CD4-positive, alpha-beta T cell treated with Interleukin-17A for 4 hours (primary cell): Measurements from ENCODE around the gene ALMS1.
"Not testable (repeated sequence)": the region's sequence is repeated elsewhere in the genome, so short reads cannot be mapped to it uniquely, and the experiment has no call there.

Experiments
- DNase-seq: peaks from one replicate; pipeline ENCODE4 v3.0.0-alpha.2; 2020; ENCODE audit warnings: mixed read lengths

Gene ALMS1

DNA sequence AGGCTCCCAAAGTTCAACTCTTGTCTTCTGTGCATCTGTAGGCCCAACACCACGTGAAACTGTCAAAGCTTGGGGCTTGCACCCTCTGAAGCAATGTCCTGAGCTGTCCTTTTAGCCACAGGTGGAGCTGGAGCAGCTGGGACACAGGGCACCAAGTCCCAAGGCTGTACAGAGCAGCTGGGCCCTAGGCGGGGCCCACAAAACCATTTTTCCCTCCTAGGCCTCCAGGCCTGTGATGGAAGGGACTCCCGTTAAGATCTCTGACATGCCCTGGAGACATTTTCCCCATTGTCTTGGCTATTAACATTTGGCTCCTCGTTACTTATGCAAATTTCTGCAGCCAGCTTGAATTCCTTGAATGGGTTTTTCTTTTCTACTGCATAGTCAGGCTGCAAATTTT, 145.1 kb downstream of the ALMS1 start:
- not testable (repeated sequence) for DNase-seq

DNA sequence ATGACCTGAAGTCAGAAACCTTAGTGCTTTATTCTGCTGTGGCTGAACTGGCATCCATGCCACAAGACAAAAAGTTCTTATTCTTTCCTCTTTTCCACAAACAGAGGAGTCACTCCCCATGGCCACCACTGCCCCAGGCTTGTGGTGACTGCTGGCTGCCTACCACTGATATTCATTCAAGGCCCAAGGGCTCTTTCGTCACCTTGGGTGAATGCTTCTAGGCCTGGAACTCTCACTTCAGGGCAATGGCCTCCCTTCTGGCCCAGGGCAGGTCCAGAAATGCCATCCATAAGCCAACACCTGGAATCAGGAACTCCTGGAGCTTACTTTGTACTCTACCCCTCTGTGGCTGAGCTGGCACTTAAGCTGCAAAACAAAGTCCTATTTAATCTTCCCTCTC, 146.7 kb downstream of the ALMS1 start:
- no peak for DNase-seq

DNA sequence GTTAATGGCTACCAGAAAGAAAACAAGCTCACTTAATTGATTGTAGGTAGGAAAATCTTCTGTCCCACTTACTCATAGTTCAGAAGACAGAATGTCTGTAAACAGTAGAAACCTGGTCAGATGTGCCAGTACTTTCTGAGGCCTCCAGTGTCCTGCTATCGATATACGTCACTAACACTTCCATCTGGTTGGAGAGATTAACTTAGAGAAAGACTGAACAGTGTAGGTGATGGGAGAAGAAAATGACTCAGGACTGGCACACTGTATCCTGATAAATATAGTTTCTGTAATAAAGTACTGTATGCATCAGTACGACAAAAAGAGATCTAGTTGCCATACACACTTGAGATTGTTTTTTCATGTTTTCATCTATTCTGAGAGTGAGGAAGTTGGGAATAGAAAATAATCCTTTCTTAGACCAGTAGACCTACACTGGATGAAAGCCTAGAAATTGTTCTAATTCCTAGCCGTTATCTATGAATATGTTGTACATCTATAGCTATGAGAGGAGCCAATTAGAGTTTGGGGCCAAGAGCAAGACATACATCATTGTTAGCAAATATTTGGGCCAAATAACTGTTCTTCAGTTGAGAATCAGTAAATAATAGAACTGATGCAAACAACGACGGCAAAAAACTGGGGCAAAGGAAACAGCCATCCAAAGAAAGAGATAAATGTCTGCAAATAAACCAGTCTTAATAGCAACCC, 150.7 kb downstream of the ALMS1 start:
- no peak for DNase-seq

DNA sequence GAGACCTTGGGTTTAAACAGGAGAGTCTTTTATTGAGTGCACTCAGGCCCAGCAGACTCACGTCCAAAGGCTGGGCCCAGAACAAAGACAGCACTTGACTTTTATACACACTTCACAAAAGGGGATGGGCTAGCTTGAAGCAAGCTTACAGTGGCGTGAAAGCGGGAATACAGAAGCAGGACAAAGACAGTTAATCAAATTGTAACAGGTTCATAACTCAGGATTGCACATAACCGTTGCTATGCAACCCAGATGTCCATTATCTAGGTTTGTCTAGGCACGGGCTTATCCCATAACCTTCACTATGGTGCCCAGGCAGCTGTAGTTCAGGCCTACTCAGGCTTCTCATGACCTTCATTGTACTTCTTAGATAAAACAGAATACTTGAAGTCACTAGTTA, 175.2 kb downstream of the ALMS1 start:
- DNase-seq, result not testable (repeated sequence)

DNA sequence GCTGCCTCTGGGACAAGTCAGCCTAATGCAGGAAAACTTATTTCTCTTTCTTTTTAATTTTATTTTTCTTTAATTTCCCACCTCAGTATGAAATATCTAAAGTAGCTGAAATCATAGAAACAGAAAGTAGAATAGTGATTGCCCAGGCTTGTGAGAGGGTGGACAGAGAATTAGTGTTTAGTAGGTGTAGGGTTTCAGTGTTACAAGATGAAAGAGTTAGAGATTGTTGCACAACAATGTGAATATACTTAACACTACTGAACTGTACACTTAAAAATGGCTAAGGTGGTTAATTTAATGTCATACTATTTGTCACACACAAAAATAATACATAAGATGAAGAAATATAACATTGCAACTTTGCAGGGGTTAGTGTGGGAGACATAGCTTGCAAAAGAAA, 175.8 kb downstream of the ALMS1 start:
- no peak for DNase-seq

DNA sequence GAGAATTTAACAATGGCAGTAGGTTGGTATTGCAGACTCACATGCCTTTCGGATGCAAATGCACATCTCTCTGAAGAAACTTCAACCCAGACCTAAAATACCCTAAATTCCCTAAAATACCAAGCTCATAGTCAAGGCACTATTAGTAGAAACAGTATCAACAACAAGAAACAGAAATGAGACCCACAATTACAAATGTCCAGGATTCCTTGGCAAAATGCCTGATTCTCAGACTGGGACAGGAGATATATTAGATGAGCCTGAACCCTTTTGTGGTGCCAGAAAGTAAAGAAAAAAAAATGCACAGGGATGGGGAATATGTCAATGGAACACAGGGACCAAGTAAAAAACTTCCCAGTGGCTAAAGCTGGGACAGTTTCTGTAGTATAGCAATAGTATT, 179.3 kb downstream of the ALMS1 start:
- no peak for DNase-seq

DNA sequence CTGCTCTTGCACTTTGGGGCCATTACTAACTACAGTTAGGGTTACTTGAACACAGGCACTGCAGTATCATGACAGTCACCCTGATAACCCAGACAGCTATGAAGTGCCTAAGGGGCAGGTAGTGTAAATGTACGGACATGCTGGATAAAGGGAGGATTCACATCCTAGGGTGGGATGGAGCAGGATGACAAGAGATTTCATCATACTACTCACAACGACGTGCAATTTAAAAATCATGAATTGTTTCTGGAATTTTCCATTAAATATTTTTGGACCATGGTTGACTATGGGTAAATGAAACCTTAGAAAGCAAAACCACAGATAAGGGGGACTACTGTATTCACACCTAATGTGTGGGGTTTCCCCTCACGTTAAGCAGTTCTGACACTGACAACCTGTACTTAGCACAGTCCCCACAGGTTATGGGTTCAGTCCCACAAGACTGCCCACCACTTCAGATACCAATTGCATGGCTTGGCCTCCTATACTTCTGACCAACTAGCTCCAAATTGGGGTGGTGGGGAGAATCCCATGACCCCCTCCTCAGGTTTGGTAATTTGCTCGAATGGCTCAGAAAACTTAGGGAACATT, 180.7 kb downstream of the ALMS1 start:
- no peak for DNase-seq

DNA sequence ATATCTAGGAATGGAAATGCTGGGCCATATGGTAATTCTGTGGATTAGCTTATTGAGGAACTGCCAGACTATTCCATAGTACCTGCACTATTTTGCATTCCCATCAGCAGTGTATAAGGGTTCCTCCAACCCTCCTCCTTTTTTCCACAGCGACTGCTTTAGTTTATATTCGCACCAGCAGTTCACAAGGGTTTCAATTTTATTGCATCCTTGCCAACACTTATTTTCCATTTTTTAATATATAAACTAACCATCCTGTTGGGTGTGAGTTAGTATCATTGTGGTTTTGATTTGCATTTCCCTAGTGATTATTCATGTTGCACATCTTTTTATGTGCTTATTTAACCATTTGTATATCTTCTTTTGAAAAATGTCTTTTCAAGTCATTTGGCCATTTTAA, 189.6 kb downstream of the ALMS1 start:
- DNase-seq, result no peak

DNA sequence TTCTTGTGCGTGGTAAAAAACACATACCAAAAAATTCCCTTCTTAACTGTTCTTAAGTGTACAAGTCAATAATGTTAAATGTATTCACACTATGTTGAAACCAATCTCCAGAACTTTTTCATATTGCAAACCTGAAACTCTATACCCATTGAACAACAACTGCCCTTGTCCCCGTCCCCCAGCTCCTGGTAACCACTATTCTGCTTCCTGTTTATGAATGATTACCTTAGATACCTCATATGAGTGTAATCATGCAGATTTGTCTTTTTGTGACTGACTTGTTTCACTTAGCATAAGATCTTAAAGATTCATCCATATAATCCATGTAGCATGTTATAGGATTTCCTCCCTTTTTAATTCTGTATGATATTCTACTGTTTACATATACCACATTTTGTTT, 196.7 kb downstream of the ALMS1 start:
- DNase-seq, result no peak

DNA sequence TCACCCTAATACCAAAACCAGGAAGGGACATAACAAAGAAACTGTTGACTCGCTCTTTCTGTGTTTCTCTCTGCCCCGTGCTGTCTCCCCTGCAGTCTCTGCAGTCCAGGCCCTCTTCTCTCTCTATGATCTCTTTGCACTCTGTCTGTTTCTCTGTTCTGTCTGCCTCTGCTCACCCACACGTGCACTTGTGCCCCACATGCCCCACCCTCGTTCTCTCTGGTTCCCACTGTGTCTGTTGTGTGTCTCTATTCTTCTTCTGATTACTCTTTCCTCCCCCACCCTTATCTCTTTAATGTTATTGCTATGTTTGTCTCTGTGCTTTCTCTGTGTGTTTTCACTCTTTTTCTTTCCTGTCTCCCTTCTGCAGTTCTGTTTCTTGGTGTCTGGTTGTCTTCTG, 202.5 kb downstream of the ALMS1 start:
- no peak for DNase-seq

DNA sequence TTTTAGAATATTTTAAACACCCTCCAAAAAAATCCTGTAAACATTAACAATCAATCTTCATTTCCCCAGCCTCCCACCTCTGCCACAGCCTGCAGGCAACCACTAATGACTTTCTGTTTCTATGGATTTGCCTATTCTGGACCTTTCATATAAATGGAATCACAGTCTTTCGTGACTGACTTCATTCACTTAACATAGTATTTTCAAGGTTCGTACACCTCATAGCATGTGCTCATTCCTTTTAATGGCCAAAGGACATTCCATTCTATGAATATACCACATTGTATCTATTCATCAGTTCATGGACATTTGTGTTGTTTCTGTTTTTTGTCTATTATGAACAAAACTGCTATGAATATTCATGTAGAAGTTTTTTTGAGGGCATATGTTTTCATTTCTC, 208.0 kb downstream of the ALMS1 start:
- no peak for DNase-seq

DNA sequence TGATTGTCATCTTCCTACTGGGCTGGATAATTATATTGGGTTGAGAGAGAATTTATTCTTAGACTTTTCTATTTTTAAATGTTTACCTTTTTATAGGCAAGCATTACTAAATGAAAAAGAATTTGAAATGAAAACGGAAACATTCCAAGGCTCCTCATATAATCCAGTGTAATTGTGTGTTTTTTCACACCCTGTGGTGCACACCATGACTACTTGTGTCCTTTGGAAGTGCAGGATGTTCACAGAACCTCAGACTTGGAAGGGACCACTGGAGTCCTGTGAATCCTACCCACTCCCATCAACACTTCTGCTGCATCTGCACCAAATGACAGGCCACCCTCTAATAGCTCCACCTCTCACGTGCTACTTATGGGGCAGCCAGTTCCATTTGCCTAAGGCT, 208.6 kb downstream of the ALMS1 start:
- no peak for DNase-seq

DNA sequence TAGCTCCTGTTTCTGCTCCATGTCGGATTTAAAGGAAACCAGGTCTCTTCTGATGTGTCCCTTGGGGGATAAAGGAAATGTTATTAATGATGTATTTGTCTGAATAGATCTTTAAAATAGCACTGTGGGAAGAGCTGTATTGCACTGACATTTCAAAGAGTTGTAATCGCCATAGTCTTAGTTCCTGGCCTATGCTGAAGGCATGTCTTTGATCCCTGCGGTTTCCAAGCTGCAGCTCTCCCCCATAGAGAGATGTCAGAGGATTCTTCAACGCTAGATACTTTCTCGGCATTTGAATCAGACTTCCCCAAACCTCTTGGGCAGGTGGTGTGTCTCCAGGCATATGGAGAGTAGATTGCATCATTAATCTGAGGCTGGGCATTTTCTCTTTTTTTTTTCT, 216.1 kb downstream of the ALMS1 start:
- DNase-seq, result no peak

DNA sequence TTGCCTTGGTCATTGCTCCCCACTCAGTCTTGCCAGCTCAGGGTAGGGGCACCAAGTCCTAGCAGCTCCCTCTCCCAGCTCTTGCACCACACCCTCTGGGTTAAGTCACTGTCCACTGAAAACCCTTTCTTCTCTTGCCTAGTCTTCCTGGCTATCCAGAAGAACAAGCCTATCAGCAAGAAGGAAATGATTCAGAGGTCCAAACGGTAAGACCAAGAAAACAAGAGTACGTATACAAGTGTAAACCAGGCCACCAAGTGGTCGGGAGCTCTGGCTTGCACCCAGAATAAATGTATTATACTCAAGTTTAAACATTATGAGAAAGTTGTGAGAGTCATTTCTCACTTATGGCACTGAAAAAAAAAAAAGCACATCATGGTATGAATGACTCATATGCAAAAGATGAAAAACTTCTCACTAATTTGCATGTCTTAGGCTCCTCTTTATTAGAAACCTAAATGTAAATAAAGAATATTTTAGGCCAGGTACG, 217.5 kb downstream of the ALMS1 start:
- DNase-seq, result not testable (repeated sequence)

DNA sequence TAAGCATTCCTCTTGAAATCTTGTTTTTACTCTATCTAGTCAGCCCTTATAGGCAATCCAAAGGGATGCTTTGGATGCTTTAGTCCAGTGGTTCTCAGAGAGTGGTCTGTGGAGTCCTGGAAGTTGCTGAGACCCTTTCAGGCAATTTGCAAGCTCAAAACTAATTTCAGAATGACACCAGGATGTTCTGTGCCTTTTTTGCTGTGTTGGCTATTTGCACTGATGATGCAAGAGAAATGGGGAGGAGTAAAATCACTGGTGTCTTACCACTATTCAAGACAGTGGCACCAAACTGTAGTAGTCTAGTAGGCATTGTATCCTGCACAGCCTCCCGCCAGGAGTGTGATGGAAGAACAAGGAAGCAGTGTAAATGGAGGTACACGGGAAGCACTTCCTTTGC, 219.0 kb downstream of the ALMS1 start:
- not testable (repeated sequence) for DNase-seq

DNA sequence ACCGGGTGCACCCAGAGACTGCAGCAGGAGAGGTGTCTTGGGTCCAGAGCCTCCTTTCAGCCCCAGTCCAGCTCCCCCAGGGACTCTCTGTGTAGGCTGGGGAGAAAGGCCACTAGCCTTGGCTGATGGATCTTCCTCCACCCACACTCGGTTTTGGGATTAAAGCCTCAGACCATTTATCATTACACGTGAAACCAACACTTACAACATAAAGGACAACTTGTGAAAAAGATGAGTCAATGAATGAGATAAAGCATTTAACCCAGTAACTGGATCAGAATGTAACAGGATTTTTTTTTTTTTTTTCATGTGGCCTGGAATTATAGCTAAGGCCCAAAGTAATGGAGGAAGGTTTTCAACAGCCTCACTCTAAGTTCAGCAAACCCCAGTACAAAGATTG, 224.5 kb downstream of the ALMS1 start:
- no peak for DNase-seq

DNA sequence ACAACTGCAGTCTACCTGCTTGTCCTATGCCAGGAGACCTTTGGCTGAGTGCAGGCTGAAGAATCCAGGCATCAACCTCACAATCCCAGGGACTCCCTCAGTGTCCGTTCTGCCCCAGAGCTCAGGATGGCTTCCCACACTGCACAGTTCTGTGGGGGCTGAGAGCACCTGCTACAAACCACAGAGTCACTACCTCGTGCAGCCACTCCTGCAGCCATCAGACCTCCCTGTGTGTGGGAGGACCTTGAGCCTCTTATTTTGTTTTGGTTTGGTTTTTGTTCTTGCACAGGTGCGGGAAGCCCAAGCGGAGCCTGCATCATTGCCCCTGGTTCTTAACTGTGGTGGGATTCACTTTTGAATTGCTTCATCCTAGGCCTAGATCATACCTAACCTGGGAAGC, 225.6 kb downstream of the ALMS1 start:
- no peak for DNase-seq

DNA sequence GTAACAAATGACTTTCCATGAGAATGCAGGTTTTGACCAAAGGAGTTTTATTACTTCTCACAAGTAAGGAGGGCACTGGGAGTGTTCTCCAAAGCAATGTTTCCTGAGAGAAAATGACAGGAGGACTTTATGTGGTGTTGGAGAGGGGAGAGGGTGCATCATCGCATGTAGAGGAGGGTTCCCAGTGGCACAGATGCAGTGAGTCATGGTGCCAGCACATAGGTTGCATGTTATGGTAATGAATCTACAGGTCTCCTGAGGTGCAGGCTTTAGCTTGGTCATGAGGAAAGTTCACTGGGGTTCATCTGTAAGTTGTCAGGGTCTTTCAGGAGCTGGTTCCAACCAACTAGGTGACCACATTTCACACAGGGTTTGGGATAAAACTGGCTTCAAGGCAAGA, 226.2 kb downstream of the ALMS1 start:
- no peak for DNase-seq

DNA sequence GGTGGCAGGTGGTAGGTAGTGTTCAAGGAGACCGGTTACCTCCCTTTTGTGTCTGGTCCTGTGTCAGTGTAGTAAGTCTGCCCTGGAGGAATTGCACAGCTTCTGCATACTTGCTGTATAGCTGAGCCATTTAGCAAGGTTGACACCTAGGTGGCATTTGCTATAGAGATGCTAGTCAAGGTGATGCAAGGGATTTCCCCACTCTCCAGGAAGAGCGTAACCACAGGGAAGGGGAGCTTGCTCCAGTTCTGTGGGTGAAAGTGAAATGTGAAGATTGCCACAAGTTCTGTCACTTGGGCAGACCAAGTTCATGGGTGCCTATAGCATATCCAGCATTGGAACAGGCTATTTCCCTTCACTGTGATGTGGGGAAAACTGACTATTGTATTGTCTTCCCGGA, 228.5 kb downstream of the ALMS1 start:
- DNase-seq, result no peak

DNA sequence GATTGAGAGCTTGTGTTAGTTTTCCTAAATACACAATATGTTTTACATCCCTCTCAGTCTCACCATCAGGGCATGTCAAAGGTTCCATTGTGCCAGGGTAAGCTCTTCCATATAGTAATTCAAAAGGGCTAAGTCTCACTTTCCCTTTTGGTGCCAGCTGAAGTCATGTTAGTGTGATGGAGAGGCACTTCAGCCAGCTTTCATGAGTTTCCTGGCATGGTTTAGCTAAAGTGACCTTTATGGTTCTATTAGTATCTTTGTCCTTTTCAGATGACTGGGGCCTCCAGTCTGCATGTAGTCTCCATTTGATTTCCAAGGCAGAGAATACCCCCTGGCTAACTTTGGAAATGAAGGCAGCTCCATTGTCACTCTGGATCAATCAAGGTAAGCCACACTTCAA, 229.4 kb downstream of the ALMS1 start:
- DNase-seq, result no peak

DNA sequence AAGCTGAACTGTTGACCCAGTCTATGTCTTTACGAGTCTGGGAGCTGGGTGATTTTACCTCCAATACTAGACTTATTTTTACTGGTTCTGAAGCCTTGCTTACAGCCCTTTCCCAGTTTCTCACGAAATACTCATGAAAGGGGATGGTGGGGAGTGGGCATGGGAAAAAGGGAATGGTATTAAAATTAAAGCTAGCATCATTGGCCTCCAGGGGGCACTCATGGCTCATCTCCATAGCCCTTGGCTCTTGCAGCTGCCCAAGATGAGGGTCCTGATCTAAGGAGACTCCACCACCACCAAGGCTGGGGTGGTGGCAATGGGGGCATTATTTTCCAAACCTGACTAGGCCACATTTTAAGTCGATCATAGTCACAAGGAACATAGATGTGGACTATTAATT, 234.3 kb downstream of the ALMS1 start:
- DNase-seq, result not testable (repeated sequence)

DNA sequence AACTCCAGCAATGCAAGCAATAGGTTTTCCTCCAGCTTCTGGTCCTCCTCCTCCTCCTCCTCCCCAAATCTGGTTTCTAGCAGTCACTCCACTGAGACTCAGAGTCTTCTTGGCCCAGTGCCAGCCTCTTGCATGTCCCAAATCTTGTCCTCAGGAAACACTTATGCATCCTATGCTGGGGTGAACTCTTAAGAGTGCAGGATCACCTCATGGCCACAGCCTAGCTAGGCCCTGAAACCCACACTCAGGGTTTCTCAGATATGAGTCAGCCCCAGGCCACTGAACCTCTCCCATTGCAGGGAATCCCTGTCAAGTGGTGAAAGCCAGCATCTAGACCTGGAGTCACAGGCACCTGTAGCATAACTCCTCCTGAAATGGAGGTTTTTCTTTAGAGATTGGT, 238.4 kb downstream of the ALMS1 start:
- DNase-seq, result not testable (repeated sequence)

DNA sequence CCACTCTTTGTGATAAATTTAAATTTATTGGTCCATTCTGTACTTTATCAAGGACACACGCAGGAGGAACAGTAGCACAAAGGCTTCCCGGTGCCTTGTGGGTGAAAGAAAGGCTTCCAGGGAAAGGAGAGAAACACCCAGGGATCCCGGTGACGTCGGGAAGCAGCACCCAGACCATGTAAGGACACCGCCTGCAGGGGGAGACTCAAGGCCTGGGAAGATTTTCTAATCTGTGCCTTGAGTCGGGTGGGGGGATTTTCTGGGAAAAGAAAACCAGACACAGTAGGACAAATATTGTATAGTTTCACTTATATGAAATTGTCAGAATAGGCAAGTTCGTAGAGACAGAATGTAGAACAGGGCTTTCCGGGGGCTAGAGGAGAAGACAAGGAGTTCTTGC, 239.0 kb downstream of the ALMS1 start:
- DNase-seq, result not testable (repeated sequence)

DNA sequence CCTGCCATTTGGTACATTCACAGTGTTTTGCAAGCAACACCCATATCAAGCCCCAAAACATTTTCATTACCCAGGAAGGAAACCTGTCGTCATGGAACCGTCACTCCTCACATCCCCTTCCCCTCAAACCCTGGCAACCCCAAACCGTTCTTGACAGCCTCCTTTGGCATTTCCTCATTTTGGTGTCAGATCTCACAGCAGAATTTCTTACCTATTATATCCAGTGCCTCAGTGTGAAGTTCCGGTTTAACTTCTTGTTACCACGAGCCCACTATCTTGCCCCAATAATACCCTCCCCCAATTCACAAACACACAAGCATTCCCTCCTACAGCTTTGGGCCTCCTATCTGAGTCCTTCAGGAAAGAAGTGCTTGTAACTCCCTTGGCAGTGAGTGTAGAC, 240.6 kb downstream of the ALMS1 start:
- DNase-seq, result not testable (repeated sequence)

DNA sequence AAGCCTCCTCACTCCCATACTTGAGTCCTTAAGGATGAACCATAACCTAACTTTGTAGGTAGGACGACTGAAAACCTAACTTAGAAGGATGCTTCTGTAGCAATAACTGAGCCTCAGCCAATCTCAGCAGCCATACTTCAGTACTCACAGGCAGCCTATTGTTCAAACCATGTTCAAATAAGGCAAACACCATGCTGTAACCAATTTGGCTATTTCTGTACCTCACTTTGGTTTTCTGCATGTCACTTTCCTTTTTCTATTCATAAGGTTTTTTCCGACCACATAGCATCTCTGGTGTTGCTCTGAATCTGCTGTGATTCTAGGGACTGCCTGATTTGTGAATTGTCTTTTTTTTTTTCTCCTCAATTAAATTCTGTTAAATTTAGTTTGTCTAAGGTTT, 242.9 kb downstream of the ALMS1 start:
- not testable (repeated sequence) for DNase-seq
